Activated CD8-positive, alpha-beta memory T cell treated with anti-CD3 and anti-CD28 coated beads, Interleukin-2, amount 50 U/mL, for 1 hour (primary cell): ENCODE results near the gene CORO7.
"Not testable (repeated sequence)": the region's sequence is repeated elsewhere in the genome, so short reads cannot be mapped to it uniquely, and the experiment has no call there.

Source experiments
- DNase-seq: peaks from one replicate; pipeline ENCODE4 v3.0.0-alpha.2; 2020; ENCODE audit errors: extremely low read depth

The CORO7 gene

DNA sequence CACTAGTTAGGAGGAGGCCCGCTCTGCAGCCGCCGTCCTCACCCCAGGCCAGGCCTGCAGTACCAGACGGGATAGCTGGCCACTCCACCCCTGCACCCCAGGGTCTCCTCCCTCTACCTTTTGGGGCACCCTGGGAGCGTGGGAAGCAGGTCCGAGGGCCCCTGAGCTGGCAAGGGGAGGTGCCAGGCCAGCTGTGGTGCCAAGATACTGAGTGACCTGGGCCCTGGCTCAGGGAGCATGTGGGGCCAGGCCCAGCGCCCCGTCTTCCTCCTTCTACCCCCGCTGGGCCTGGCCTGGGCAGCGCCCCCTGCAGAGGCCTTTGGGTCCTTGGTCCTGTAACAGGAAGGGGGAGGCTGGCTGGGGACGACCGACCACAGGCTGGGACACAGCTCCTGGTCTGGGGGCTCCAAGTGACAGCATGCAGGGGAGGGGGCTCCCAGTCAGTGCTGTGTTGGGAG lies 78.2 kb downstream of the CORO7 start:
- DNase-seq, result no peak

DNA sequence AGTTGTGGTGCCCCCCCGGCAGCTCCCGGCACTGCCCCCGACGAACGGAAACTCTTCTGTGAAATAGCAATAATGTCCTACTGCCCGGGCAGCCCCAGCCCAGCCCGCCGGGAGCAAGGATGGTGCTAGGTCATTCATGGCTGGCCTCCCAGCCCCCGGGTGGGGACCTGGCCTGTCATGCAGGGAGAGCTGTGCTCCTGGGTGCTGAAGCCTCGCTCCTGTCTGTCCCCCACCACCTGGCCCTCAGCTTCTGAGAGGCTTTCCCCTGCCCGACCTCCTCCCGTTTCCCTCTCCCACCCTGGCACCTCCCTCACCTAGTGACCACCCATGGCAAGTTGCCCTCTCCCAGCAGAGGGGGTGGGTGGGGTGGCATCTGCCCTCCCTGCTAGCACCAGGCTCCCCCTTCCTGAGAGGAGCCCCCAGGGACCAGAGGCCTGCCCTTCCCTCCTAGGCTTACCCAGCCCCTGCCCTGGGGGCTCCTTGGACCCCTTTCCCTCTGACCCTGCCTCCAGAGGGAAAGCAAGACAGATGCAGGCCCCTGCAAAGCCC lies 78.8 kb downstream of the CORO7 start:
- DNase-seq, result no peak

- DNase-seq, result no peak
Observed at GRCh38 chr16:4336701-4337539, 79.5 kb downstream of the CORO7 start.

GRCh38 chr16:4334724-4335495 lies 81.5 kb downstream of the CORO7 start:
- DNase-seq, result no peak

GRCh38 chr16:4333714-4334113 lies 82.7 kb downstream of the CORO7 start:
- not testable (repeated sequence) for DNase-seq

DNA sequence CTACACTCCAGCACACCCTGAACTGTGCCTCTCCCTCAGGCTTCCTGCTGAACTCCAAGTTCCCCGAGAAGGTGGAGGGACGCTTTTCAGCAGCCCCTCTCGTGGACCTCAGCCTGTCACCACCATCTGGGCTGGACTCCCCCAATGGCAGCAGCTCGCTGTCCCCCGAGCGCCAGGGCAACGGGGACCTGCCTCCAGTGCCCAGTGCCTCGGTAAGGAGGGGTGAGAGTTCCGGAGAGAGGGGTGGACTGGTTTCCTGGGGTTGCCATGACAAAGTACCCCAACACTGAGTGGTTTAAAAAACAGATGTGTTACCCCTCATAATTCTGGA lies 83.1 kb downstream of the CORO7 start:
- no peak for DNase-seq

- DNase-seq, result no peak
Observed at GRCh38 chr16:4332623-4333307, 83.6 kb downstream of the CORO7 start.

DNA sequence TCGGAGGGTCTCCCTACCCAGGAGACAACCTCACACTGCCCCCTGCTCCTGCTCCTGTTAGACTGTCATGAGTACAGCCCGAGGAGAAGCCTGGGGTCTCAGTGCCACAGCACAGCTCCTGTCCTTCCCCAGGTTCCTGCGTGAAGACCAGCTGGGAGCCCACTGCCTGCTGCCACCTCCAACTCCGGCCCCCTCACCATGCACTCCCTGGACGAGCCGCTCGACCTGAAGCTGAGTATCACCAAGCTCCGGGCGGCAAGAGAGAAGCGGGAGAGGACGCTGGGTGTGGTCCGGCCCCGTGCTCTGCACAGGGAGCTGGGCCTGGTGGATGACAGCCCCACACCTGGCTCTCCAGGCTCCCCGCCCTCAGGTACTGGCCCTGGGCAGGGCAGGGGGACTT lies 84.3 kb downstream of the CORO7 start:
- DNase-seq, result no peak

DNA sequence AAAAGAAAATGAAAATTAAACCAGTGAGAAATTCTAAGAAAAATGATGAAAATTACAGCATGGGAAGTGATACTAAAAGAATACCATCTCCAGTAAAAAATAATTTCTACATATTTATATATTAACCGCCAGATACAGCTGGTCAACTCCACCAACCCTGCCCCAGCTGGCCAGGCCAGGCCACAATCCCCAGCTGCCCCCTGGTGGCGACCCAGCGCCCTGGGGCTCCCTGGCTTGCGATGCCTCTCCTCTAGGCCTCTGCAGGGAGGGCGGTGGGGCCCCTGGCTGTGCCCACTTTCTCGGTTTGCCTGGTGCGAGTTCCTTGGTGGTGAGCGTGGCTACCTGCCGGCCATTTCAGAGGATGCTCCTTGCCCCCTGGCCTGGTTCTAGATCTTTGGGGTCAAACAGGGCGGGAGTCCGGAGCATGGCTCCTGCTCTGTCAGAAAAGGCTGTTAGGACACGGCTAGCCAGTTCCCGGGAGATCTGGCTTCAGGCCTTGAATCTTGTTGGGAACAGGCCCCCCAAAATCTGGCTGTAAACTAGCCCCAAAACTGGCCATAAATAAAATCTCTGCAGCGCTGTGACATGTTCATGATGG lies 86.0 kb downstream of the CORO7 start:
- no peak for DNase-seq

DNA sequence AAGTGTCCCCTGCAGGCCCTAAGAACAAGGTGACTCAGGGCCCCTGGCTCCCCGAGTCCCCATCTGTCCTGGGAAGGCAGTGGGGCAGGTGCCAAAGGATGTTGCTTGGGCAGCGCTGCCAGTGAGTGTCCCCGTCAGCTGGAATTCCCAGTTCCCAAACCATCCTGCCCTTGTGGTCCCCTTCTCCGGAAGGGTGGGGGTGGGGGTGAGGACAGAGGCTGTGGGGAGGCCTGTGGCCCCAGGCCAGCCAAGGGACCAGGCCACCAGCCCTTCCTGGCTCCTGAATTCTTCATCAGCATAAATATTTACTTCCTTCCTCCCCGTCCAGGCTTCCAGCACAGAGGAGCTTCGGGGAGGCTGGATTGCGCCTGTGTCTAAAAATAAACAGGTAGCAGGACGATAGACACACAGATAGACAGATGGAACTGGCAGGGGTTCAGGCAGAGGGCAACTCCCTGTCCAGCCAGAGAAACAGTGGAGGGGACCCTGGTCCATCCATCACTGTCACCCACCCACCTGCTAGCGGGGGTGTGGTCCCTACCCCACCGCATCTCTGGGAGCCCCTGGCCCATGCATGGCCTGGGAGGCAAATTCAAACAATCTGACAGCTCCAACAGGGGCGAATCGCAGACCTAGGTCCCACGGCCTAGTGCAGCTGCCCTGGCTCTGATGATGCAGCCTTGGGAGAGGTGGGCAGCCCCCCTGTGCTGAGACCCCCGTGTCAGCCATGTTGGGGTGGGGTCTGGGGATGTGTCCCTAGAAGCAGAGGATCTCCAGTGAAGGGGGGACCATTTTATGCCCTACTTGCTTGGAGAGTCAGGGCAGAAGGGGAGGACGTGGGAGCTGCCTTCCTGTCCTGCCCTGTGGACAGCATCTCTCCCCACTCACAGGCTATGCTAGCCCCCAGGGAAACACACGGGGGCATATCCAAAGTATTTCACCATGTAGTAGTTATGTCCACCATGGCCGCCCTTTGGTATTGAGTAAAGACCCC lies 87.3 kb downstream of the CORO7 start:
- DNase-seq, result no peak

DNA sequence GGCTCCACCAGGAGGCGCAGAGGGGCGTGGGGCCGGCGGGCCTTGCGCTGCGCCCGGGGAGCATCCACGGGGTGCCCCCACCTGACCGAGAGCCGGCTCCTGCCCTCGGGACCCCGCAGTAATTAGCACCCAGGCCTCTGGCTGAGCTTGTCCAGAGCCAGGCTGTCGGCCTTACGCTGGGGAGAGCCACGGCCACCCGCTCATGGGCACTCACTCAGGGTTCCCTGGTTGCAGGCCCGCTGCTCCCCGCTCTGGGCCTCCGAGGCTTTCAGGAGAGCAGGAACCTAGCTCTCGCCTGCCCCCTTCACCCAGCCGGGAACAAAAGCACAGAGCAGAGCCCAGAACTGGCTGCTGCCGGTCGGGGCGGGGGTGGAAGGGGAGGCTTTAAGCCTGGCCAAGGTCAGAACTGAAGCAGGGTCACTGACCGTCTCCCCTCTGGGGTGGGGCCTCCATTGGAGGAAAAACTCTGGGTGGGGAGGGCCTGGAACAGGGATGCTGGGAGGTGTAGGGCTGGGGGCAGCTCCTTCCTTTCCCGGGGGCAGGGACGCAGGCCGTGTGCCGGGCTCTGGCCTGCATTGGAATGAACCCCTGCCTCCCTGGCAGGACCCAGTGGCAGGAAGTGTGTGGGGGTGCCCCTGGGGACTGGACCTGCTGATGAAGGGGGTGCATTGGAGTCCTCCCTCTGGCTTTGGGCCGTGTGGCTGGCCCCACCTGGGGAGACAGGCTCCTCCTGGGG lies 88.2 kb downstream of the CORO7 start:
- peak; percentile 19 for DNase-seq

GRCh38 chr16:4327386-4328045 lies 88.9 kb downstream of the CORO7 start:
- no peak for DNase-seq

- no peak for DNase-seq
Observed at GRCh38 chr16:4325253-4325758, 91.1 kb downstream of the CORO7 start.

- DNase-seq, result no peak
Observed at GRCh38 chr16:4324492-4325252, 91.7 kb downstream of the CORO7 start.

DNA sequence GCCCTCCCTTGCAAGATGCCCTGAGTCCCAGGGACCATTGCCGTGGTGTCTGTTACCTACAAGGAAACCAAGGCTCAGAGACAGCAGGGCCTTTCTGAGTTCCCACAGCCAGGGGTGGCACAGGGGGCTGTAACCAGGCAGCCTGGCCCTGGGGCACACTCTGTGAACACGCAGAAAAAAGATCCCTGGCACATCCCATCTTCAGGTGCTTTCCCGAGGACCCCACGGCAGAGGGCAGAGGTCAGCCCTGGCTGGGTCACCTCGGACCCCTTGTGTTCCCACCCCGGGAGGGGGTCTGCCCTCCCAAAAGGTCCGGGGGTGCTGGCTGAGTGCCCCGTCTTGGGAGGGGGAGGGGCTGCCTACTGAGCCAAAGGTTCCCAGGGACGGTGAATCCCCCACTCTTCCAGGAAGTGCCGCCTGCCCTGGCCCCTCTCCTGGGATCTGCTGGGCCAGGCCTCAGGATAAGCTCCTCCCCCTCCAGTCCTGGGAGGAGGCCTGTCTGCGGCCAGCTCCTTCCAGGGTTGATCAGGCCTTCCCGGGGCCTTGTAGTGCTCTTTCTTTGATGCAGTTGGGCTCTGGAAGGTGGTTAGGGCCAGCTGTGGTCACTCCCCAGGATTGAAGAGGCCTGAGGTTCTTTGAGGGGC lies 92.4 kb downstream of the CORO7 start:
- DNase-seq, result no peak

GRCh38 chr16:4323071-4323844 lies 93.1 kb downstream of the CORO7 start:
- DNase-seq, result no peak
